ENCODE data around the gene BORCS8.

The BORCS8 gene

GRCh38 chr19:19213426-19214158 is 21.6 kb upstream of the BORCS8 start:
- DNase-seq (ENCODE audit: low read depth): no peak

- DNase-seq (ENCODE audit: low read depth): no peak
Measured at GRCh38 chr19:19212916-19213315, 21.0 kb upstream of the BORCS8 start.

DNA sequence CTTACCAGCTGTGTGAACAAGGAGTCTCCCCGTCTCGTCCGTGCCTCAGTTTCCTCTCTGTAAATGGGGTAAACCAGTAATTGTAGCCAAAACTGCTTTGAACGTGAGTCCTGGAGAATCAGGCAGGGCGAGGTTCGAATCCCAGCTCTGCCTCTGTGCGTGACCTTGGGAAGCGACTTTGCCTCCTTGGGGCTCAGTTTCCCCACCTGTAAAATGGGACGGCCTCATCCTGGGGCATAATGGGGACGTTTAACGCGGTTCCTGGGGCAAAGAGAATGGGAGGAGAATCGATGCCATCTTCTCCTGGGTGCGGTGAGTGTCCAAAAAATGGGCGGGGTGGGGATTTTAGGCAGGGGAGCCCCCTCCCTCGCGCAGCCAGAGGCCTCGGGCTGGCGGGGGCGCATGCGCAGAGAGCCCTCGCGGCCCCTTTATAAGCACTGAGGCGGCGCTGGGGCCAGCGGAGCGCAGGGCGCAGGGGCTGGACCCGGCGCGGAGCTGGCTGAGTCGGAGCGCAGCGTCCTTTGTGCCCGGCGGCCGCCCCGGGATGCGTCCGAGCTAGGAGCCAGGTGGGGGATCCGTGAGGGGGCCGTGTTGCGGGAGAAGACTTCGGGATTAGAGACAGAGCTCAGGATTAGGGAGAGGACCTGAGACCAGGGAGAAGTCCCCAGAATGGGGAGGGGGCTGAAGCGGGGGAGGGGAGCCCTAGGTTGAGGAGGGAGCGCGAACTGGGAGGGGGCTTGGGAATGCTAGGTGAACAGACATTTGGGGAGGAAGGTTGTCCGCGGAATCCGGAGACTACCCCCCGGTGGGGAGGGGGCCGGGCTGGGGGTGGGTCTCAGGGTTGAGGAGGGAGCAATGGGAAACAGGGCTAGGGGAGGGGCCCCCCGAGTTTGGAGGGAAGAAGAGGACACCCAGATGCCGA is 19.8 kb upstream of the BORCS8 start, which contains the start of gene NCAN:
Gene NCAN, plus strand, starts transcription at position 460 of the 922 bp plus-strand sequence. CDS start 4,996 bp downstream, outside the sequence.
- no peak for DNase-seq (ENCODE audit: low read depth)

GRCh38 chr19:19209372-19209771 is 17.4 kb upstream of the BORCS8 start:
- DNase-seq (ENCODE audit: low read depth): no peak

- DNase-seq (ENCODE audit: low read depth): no peak
Measured at GRCh38 chr19:19207637-19208572, 16.0 kb upstream of the BORCS8 start.

DNA sequence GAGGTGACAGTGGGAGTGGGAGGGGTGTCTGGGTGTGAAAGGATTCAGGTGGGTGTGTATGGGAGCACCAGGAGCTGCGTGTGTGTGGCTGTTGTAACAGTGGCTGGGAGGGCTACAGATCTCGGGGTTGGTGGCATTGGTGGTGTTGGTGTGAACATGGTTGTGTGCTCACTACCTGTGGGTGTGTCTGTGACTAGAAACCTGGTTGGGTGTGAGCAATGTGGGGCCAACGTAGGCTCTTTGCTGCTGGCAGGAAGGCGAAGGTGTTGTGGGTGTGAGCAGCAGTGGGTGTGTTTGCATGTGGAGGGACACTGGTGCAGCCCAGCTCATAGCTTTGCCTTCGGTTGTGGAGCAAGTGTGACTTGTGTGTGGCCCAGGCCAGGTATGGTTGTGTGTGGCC is 15.0 kb upstream of the BORCS8 start:
- DNase-seq (ENCODE audit: low read depth): no peak

DNA sequence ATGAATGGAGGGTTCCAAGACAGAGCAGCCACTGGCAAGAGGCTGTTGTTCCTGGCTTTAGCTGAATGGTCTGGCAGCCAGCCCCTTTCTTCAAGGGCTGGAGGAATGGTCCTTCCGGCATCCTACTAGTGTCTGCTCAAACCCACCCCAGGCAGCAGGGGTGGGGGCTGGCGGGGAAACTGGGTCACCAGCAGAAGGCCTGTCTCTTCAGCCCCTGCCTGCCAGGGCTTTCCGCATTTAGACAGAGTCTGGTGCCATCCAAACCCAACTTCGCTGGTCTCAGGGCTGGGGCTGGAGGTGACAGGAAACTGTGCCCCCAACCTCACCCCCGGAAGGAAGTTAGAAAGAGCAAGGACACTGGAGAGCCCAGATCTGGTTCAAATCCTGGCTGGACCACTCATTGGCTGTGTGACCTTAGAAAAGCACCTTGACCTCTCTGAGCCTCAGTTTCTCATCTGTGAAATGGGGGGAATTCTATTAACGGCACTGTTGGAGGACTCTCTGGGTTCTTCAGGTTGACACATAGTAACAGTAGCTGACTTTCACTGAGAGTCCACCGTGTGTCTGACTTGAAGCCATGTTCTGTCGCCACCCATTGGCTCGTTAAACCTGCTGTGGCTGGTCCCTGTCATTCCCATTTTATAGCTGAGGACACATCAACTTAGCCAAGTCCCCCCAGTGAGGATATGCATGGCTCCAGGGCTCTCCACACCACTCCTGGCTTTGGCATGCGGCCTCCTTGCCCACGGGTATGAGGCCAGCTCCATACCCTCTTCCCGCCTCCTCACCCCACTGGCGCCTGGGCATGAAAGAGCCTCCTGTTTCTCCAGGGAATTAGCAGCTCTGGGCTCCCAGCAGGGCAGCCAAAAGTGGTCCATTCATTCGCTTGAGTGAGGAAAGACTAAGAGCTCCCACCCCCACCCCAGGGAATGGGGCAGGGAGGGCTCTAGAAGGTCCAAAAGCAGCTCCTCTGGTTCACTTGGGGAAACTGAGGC is 13.8 kb upstream of the BORCS8 start:
- no peak for DNase-seq (ENCODE audit: low read depth)

GRCh38 chr19:19204181-19204580 is 12.2 kb upstream of the BORCS8 start:
- DNase-seq (ENCODE audit: low read depth): no peak

GRCh38 chr19:19203012-19203856 is 11.3 kb upstream of the BORCS8 start, which contains the start of gene NR2C2AP:
TSS of gene NR2C2AP (minus strand) at chr19:19203414. CDS start at chr19:19203060, 354 bp downstream.
- DNase-seq (ENCODE audit: low read depth): peak; percentile 85

- no peak for DNase-seq (ENCODE audit: low read depth)
Measured at GRCh38 chr19:19202707-19203011, 10.7 kb upstream of the BORCS8 start.

DNA sequence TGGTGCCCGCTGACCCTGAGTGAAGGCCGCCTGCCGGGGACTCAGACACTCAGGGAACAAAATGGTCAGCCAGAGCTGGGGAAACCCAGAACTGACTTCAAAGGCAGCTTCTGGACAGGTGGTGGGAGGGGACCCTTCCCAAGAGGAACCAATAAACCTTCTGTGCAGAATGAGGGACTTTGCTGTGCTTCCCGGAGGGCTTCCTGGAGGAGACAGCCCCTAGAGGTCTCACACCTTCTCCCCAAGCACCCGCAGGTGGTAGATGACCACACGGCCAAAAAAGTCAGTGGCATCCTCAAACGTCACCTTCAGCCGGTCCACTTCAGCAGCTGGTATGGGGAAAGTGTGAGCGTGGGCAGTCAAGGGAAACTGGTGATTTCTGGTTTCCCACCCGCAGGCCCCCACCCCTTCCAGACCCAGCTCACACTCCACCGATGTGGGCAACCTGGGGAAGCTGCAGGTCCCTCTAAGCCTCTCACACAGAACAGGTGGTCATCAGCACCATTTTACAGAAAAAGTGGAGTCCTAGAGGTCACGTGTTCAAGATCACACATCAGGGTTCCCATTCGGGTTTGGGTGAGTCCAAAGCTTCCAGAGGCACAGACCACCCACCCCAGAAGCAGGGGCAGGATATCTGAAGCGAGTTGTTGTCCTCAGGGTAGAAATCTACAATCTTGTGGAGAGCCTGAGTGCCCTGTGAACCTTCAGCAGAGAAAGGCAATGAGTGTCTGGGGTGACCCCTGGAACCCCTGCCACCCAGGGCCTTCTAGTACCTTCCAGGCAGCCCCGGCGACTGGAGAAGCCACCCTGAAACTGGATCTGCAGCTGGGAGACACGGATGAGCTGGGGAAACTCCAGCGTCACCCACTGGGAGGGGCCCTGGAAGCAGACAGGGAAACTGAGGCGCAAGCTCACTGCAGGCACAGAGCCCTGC is 10.0 kb upstream of the BORCS8 start:
- DNase-seq (ENCODE audit: low read depth): no peak

DNA sequence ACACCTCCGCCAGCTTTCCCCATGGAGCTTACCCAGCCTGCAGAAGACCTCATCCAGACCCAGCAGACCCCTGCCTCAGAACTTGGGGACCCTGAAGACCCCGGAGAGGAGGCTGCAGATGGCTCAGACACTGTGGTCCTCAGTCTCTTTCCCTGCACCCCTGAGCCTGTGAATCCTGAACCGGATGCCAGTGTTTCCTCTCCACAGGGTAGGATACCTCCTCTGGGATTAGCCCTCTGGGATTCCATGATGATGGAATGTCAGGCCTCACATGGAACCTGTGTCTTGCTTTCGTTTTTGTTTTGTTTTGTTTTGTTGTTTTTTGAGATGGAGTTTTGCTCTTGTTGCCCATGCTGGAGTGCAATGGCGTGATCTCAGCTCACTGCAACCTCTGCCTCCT is 2.0 kb upstream of the BORCS8 start:
- DNase-seq (ENCODE audit: low read depth): no peak

GRCh38 chr19:19192910-19193423 is 1.0 kb upstream of the BORCS8 start:
- DNase-seq (ENCODE audit: low read depth): no peak

DNA sequence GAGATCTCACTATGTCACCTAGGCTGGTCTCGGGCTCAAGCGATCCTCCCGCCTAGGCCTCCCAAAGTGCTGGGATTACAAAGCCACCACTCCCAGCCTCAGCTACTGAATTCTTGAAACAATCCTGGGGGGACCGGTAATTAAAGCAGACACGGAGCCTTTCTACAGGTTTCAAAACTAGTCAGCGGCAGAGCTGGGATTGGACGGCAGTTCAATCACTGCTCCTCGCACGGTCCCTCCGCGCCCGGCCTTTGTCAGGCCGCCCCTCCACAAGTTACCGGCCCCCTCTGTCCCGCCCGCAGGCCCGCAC is 229 bp downstream of the BORCS8 start:
- DNase-seq (ENCODE audit: low read depth): no peak

DNA sequence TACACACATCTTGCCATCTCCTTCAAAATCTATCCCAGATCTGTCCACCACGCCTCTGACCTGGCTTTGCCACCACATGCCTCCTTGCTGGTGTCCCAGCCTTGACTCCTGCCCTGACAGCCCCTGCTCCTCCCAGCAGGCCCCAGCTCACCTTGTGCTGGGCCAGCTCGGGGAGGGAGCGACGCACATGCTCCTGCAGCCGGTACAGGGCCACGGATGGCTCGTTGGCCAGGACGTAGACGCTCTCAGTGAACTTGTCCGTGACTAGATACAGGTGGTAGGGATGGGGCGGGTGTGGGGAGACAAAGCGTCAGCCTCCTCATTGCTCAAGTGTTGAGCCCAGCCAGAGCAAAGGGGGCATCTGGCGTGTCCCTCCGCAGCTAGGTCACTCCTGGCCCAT is 5.2 kb downstream of the BORCS8 start:
- DNase-seq (ENCODE audit: low read depth): no peak

- peak; percentile 31 for DNase-seq (ENCODE audit: low read depth)
Measured at GRCh38 chr19:19185853-19186740, 5.9 kb downstream of the BORCS8 start.

- DNase-seq (ENCODE audit: low read depth): no peak
Measured at GRCh38 chr19:19181488-19181998, 10.4 kb downstream of the BORCS8 start.
